Heart left ventricle (tissue), 16 donors: ENCODE measurements around the gene ACTL7B. TPM values are rescaled to one million over a fixed set of nuclear protein-coding genes. Genes with fewer than 3 reads are reported as not detected.
"Not testable (repeated sequence)": the region's sequence is repeated elsewhere in the genome, so short reads cannot be mapped to it uniquely, and the experiment has no call there.

ENCODE experiments used
- ATAC-seq, 4 donors: fragments of 200-7000 bp; cut with Tn5 transposase; one replicate each; pipeline ENCODE4 v1.9.1; 2020 to 2022; ENCODE audit warnings: moderate library complexity in 4 of 4, mild to moderate bottlenecking in 3 of 4, moderate number of reproducible peaks in 1 of 4
- DNase-seq, 5 donors: peaks; one replicate each; pipeline ENCODE4 v3.0.0-alpha.2; 2020
- H3K27ac ChIP-seq, 12 donors: fragments of 200-600 bp; sonication (generic) in 4 of 12; one replicate each; pipeline versions ENCODE4 v1.5.0 to v1.8.0; 2016 to 2022; ENCODE audit warnings: mild to moderate bottlenecking in 2 of 12
- H3K27me3 ChIP-seq, 9 donors: fragments of 200-600 bp; sonication (generic) in 2 of 9; one replicate each; pipeline versions ENCODE4 v1.5.1 to v1.8.0; 2016 to 2022; ENCODE audit warnings: mild to moderate bottlenecking in 3 of 9
- H3K36me3 ChIP-seq, 9 donors: fragments of 200-600 bp; sonication (generic) in 2 of 9; one replicate each; pipeline versions ENCODE4 v1.5.0 to v1.8.0; 2018 to 2022; ENCODE audit warnings: mild to moderate bottlenecking in 2 of 9
- H3K4me1 ChIP-seq, 12 donors: fragments of 200-600 bp; sonication (generic) in 4 of 12; one replicate each; pipeline versions ENCODE4 v1.5.0 to v1.8.0; 2016 to 2022; ENCODE audit warnings: mild to moderate bottlenecking in 3 of 12
- H3K4me3 ChIP-seq, 12 donors: fragments of 200-600 bp; sonication (generic) in 4 of 12; one replicate each; pipeline versions ENCODE4 v1.5.0 to v1.8.0; 2017 to 2022; ENCODE audit warnings: mild to moderate bottlenecking in 9 of 12, moderate library complexity in 4 of 12
- H3K9me3 ChIP-seq, 12 donors: fragments of 200-600 bp; sonication (generic) in 4 of 12; one replicate each; pipeline versions ENCODE4 v1.5.0 to v1.8.0; 2016 to 2022; ENCODE audit warnings: mild to moderate bottlenecking in 1 of 12
- CTCF ChIP-seq, 12 donors: fragments of 200-600 bp; sonication (generic) in 4 of 12; IDR thresholded peaks; one replicate each; pipeline versions ENCODE4 v1.5.0 to v1.8.0; 2018 to 2022; ENCODE audit warnings: antibody characterized with exemption in 12 of 12, mild to moderate bottlenecking in 5 of 12
- POLR2A ChIP-seq, 2 donors: fragments of 450-650 bp; IDR thresholded peaks; one replicate each; pipeline ENCODE4 v1.6.1; 2017; ENCODE audit warnings: antibody characterized with exemption in 2 of 2, mild to moderate bottlenecking in 2 of 2, moderate library complexity in 2 of 2
- WGBS, 4 donors: extraction: QIAGEN DNeasy Blood & Tissue Kit in 2 of 4; methylation state at CpG; one replicate each; pipeline versions ENCODE4 v1.1.5 to v1.1.7; 2013 to 2018; 5-methylcytosine and 5-hydroxymethylcytosine counted together
- intact Hi-C, 10 donors: fragments of 100-400 bp; cut with DNase I; formaldehyde crosslinking; loops; one replicate each; pipeline versions ENCODE4 v1.11.1 to v1.14.2; 2022
- polyA plus RNA-seq, 2 donors: library from polyadenylated mRNA; stranded (reverse); fragments of 200-250 nt; gene quantifications; one replicate each; pipeline ENCODE4 v1.2.3, GENCODE V29; 2013
- total RNA-seq, 9 donors: library from RNA; depleted of rRNA in 2 of 9; stranded (reverse); fragments of >200 nt in 2 of 9; fragmentation: NEBNext Ultra II Directional in 3 of 9; extraction: Animal tissue kit (Norgen Biotek cat#: 25700) in 3 of 9; gene quantifications; one replicate each; pipeline versions ENCODE4 v1.1.0 to v1.2.4, GENCODE V29; 2016 to 2023
- donor health status: ischemic (EF 13 %, LVEDD 7.1; RV severe dilation, severe dysfunction).
- donor health status: healthy with polysubstance abuse.
- donor health status: DM: no; HTN: yes; CAD: no.
- donor health status: DM: no; HTN: no; CAD: no.
- donor health status: ischemic (EF 25% LVEDD 6.9; RV normal size, moderate dysfunction).
- donor health status: ischemic (EF 25% LVEDD 5.7; RV mildly dilated, moderate dysfunction).
- donor health status: healthy.
- donor health status: DM: yes; HTN: yes; CAD: no.
- donor health status: ischemic (EF 35%, LVEDD 5.7; RV mildly dilated, moderate dysfunction).
- donor health status: nonischemic (EF 11% LVEDD 7.7; RV severe dilation, severe dysfunction).
- donor health status: DM: yes; HTN: yes; CAD: no.
- donor health status: PGD.
- donor health status: ischemic (EF 29% LVEDD 5.4; RV normal size, mild dysfunction).
- donor health status: nonischemic (EF 23%, LVEDD 6.1; RV moderate dilation, normal function).

ACTL7B gene
- total and polyA plus RNA-seq, 11 donors, result not detected

DNA sequence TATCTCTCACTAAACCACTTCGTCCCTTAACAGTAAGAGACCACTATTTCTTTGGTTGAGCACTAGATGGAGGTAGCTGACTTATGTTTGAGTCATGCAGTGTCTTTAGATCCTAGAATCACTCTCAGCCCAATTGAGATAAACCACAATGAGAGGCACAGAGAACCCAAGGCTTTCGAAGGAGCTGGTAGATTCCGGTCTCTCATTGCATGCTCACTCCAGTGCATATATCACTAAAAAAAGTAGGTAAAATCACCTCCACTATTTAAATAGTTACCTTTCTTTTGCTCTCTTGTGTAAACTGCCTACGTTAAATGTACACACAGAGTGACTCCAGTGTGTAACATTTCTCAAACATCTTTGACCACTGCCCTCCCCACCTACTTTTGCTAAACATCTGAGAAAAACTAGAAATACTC lies 33.9 kb upstream of the ACTL7B start:
- H3K4me3 ChIP-seq, result no peak overlapping the region
- TF ChIP-seq POLR2A (IDR thresholded peaks at IDR 0.05), result no peak
- TF ChIP-seq CTCF (IDR thresholded peaks at IDR 0.05), result peak in 10 of 12 donors; percentile 12 to 51 (median 32)
- peak; percentile 59 to 81 (median 71) for ATAC-seq
- H3K4me1 ChIP-seq, result peaks cover 0 to 24% (median 2%) of the 10 kb centered on the region in 12 donors
- 56 to 67% (median 58%) methylated on average over 4 of the region's 4 CpGs for WGBS, 4 donors
- H3K36me3 ChIP-seq, result peaks cover 0 to 97% (median 83%) of the 10 kb centered on the region in 9 donors
- H3K27me3 ChIP-seq, result no peaks in the 10 kb centered on the region
- peaks cover 0 to 6% (median 0%) of the 10 kb centered on the region in 12 donors for H3K9me3 ChIP-seq
- intact Hi-C loops, result loop anchor here in 5 of 10 donors (2.0 to 10.0 kb wide), 3 partner anchors 427 to 435 kb away; partner anchors contain the start of gene EPB41L4B (in 4 of the 5)
- peak overlapping the region in 4 of 12 donors; percentile 11 to 34 (median 26) for H3K27ac ChIP-seq
- DNase-seq, result no peak

DNA sequence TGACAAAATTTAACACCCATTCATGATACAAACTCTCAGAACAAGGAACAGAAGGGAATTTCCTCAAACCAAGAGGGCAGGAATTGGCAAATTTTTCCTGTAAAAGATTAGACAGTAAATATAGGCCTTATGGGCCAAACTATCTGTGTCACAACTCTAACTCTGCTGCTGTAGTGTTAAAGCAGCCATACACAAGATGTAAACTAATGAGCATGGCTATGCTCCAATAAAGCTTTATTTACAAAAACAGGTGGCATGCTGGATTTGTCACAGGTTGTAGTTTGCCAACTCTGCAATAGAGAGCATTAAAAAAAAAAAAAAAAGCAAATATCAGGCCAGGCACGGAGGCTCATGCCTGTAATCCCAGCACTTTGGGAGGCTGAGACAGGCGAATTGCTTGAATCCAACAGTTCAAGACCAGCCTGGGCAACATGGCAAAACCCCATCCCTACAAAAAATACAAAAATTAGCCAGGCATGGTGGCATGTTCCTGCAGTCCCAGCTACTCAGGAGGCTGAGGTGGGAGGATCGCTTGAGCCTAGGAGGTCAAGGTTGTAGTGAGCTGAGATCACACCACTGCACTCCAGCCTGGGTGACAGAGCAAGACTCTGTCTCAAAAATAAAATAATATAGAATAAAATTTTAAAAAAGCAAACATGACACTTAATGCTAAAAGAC lies 30.9 kb upstream of the ACTL7B start:
- not testable (repeated sequence) for ATAC-seq, H3K9me3 ChIP-seq, H3K27ac ChIP-seq, H3K4me3 ChIP-seq, H3K27me3 ChIP-seq, DNase-seq
- 88 to 95% (median 94%) methylated on average over 3 of the region's 3 CpGs for WGBS, 4 donors
- peaks cover 0 to 24% (median 2%) of the 10 kb centered on the region in 12 donors for H3K4me1 ChIP-seq
- intact Hi-C loops, result loop anchor here in 3 of 10 donors (5.0 to 10.0 kb wide), 2 partner anchors 436 to 438 kb away; partner anchors contain the start of gene EPB41L4B (in 3 of the 3)
- peaks cover 0 to 97% (median 68%) of the 10 kb centered on the region in 9 donors for H3K36me3 ChIP-seq

DNA sequence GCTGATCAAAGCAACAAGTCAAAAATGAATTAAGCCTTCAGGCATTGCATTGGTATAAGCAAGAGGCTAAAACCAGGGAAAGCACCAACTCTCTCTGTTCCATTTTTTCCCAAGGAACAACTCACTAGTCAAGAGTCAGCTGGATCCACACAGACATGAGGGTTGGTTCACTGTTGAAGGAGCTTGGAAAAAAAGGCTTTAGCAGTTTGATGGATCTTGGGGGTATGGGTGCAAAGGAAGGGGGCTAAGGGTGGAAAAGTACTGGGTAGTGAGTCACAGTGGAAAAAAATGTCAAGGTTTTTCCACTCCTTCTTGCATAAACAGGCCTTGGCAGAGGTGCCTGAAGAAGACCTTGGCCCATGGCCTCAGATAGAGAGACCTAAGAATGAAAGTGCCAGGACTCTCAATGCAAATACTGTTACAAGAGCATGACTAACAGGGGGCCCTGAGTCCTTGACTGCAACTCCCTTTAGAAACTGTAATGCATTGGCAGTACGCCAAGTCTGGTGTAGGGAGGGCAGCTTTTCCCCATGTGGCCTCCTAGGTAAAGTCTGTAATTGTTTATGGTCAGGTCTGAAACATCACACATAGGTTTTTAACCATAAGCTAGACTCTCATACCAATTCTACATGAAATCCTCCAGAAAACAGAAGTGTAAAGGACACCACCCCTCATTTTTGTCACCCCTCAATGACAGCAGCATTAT lies 30.0 kb upstream of the ACTL7B start:
- peak in 1 of 5 donors; percentile 26 for DNase-seq
- H3K36me3 ChIP-seq, result peaks cover 0 to 97% (median 68%) of the 10 kb centered on the region in 9 donors
- TF ChIP-seq CTCF (IDR thresholded peaks at IDR 0.05) (no peak), POLR2A (IDR thresholded peaks at IDR 0.05) (no peak)
- peaks cover 0 to 23% (median 2%) of the 10 kb centered on the region in 12 donors for H3K4me1 ChIP-seq
- no peak overlapping the region for H3K27ac ChIP-seq
- no peaks in the 10 kb centered on the region for H3K27me3 ChIP-seq
- intact Hi-C loops, result loop anchor here in 3 of 10 donors (5.0 to 10.0 kb wide), 2 partner anchors 437 to 439 kb away; partner anchors contain the start of gene EPB41L4B (in 3 of the 3)
- H3K9me3 ChIP-seq, result peaks cover 0 to 6% (median 0%) of the 10 kb centered on the region in 12 donors
- WGBS, 4 donors, result 27 to 58% (median 43%) methylated on average over 1 of the region's 1 CpG
- peak in 3 of 4 donors; percentile 47 to 76 (median 67) for ATAC-seq
- no peak overlapping the region for H3K4me3 ChIP-seq

DNA sequence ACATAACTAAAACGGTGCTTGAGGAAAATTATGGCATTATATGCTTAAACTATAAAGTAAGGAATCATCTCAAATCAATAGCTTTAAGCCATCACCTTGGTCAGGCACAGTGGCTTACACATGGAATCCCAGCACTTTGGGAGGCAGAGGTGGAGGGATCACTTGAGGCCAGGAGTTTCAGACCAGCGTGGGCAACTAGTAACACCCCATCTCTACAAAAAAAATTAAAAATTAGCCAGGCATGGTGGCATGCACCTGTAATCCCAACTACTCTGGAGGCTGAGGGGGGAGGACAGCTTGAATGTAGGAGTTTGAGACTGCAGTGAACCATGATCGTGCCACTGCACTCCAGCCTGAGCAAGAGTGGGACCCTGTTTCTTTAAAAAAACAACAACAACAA lies 28.9 kb upstream of the ACTL7B start:
- H3K4me1 ChIP-seq, result peaks cover 0 to 23% (median 2%) of the 10 kb centered on the region in 12 donors
- ATAC-seq (no peak), DNase-seq (no peak)
- TF ChIP-seq POLR2A (IDR thresholded peaks at IDR 0.05) (no peak), CTCF (IDR thresholded peaks at IDR 0.05) (no peak)
- H3K27me3 ChIP-seq, result no peaks in the 10 kb centered on the region
- H3K9me3 ChIP-seq, result peaks cover 0 to 6% (median 0%) of the 10 kb centered on the region in 12 donors
- WGBS, 4 donors, result 89 to 94% (median 91%) methylated on average over 3 of the region's 3 CpGs
- no peak overlapping the region for H3K4me3 ChIP-seq
- intact Hi-C loops, result loop anchor here in 3 of 10 donors (5.0 to 10.0 kb wide), 2 partner anchors 438 to 440 kb away; partner anchors contain the start of gene EPB41L4B (in 3 of the 3)
- no peak overlapping the region for H3K27ac ChIP-seq
- peaks cover 0 to 97% (median 68%) of the 10 kb centered on the region in 9 donors for H3K36me3 ChIP-seq
